OCI-LY7 (cell line): ENCODE data around the gene PHF19.

ENCODE experiments used
- EZH2phosphoT487 ChIP-seq: fragments of 200-600 bp; sonication (generic); IDR thresholded peaks from 2 replicates; pipeline ENCODE4 v1.6.1; 2018; ENCODE audit warnings: low read depth, borderline replicate concordance, mild to moderate bottlenecking, mixed run types, antibody characterized with exemption, low read length, moderate library complexity, mixed read lengths
- TF ChIP-seq, protein P1 (sequence below): fragments of 200-600 bp; sonication (generic); conservative IDR thresholded peaks from 2 replicates; pipeline ENCODE4 v1.5.1; 2014; ENCODE audit warnings: mild to moderate bottlenecking, antibody characterized with exemption, low read length, moderate library complexity, mixed read lengths

DNA sequence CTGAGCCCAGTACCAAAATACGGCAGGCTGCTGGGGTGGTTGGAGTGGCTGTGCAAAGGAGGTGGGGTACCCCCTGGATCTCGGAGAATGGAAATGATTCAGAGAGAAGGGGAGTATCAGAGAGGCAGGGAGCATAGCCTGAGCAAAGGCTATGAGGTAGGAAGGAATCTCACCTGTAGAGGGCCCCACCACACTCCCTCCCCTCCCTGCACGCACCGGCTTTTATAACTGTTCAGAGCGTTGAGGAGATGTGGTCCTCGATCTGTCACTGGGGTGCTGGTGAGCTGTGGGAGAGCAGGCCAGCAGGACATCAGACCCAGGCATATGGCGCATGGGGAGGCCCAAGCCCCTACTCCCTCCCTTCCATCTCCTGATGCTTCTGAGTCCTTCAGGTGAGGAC is 13.2 kb downstream of the PHF19 start:
- TF ChIP-seq, protein P1, sequence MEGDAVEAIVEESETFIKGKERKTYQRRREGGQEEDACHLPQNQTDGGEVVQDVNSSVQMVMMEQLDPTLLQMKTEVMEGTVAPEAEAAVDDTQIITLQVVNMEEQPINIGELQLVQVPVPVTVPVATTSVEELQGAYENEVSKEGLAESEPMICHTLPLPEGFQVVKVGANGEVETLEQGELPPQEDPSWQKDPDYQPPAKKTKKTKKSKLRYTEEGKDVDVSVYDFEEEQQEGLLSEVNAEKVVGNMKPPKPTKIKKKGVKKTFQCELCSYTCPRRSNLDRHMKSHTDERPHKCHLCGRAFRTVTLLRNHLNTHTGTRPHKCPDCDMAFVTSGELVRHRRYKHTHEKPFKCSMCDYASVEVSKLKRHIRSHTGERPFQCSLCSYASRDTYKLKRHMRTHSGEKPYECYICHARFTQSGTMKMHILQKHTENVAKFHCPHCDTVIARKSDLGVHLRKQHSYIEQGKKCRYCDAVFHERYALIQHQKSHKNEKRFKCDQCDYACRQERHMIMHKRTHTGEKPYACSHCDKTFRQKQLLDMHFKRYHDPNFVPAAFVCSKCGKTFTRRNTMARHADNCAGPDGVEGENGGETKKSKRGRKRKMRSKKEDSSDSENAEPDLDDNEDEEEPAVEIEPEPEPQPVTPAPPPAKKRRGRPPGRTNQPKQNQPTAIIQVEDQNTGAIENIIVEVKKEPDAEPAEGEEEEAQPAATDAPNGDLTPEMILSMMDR, result peak; percentile 55
- TF ChIP-seq EZH2phosphoT487, result no peak
